DND-41 (cell line): Measurements from ENCODE around the gene ATAT1.

Experiments used
- CTCF ChIP-seq: IDR thresholded peaks from 2 replicates; pipeline ENCODE4 v1.5.1; 2012; ENCODE audit warnings: borderline replicate concordance, low read length, moderate library complexity, mild to moderate bottlenecking; ENCODE audit not compliant: poor library complexity, severe bottlenecking; ENCODE audit errors: extremely low read depth
- EZH2 ChIP-seq: IDR thresholded peaks from 3 replicates; pipeline ENCODE4 v1.6.1; 2012; ENCODE audit warnings: borderline replicate concordance, low read depth, mild to moderate bottlenecking, moderate library complexity, low read length, inconsistent platforms; ENCODE audit not compliant: severe bottlenecking

- TF ChIP-seq CTCF: no peak
- TF ChIP-seq EZH2: no peak
These were observed 13.8 kb downstream of the ATAT1 start for GRCh38 chr6:30640481-30640880.
